ENCODE data around the gene TMEM255B.

The TMEM255B gene

DNA sequence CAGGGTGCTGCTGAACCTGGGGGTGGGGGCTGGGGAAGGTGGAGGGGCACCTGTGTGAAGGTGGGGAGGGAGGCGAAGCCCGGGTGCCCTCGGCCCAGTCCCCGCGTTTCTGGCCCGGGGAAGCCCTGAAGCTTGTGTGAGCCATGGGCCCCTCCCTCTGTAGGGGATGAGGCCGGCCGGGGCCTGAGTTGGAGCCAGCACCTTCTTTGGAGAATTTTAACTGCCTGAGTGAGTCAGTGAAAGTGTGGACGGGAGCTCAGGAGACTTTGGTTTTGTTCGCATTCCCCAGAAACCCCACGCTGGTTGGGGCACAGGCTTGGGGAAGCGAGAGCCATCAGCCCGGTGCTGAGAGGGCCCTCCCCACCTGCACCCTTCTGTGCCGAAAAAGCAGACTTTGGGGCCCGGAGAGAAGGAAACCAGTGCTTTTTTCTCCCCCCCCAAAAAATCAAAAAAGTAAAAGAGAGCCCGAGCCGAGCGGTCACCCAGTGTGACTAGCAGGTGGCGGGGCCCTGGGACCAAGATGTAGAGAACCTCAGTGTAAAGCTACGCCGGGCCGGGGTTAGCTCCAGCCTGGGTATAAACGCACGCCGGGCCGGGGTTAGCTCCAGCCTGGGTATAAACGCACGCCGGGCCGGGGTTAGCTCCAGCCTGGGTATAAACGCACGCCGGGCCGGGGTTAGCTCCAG is 45.1 kb downstream of the TMEM255B start:
- peaks cover 3% of the 10 kb centered on the region for H3K27me3 ChIP-seq (ENCODE audit: control insufficient read depth, insufficient read depth, low read length)
- H3K4me3 ChIP-seq (ENCODE audit: low read length): no peak overlapping the region
- H3K9ac ChIP-seq (ENCODE audit: low read depth, low read length): no peak overlapping the region
- H3K4me1 ChIP-seq (ENCODE audit: control insufficient read depth, insufficient read depth, low read length): peaks cover 8% of the 10 kb centered on the region
- H3K36me3 ChIP-seq (ENCODE audit: insufficient read depth, low read length): no peaks in the 10 kb centered on the region
- no peak overlapping the region for H3K4me2 ChIP-seq (ENCODE audit: low read length)
- peaks cover 7% of the 10 kb centered on the region for H3K9me3 ChIP-seq (replicated peaks; ENCODE audit: low read length)

DNA sequence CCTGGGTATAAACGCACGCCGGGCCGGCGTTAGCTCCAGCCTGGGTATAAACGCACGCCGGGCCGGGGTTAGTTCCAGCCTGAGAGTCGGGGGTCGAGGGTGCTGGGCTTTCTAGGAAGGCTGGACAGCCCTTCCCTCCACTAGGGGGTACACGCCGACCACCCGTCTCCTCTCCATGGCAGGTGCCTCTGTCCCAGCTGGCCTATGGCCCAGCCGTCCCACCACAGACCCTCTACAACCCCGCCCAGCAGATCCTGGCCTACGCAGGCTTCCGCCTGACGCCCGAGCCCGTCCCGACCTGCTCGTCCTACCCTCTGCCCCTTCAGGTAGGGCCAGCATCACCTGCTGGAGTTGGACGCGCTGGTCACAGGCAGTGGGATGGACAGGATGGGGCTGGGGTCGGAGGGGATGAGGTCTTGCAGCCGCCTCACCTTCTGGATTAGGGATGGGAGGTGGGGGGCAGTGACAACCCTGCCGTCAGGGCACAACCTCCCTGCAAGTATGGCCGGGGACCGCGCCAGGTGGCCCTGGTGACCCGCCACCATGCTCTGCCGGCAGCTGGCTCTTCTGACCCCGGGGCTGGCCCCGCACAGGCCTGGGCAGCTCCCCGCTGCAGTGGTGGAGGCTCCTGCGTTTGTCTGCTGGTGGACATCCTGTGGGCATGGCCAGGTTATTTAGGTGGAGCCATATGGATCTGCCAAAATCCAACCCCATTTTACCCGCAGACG is 45.8 kb downstream of the TMEM255B start:
- H3K4me1 ChIP-seq (ENCODE audit: control insufficient read depth, insufficient read depth, low read length): peaks cover 8% of the 10 kb centered on the region
- no peak overlapping the region for H3K9ac ChIP-seq (ENCODE audit: low read depth, low read length)

DNA sequence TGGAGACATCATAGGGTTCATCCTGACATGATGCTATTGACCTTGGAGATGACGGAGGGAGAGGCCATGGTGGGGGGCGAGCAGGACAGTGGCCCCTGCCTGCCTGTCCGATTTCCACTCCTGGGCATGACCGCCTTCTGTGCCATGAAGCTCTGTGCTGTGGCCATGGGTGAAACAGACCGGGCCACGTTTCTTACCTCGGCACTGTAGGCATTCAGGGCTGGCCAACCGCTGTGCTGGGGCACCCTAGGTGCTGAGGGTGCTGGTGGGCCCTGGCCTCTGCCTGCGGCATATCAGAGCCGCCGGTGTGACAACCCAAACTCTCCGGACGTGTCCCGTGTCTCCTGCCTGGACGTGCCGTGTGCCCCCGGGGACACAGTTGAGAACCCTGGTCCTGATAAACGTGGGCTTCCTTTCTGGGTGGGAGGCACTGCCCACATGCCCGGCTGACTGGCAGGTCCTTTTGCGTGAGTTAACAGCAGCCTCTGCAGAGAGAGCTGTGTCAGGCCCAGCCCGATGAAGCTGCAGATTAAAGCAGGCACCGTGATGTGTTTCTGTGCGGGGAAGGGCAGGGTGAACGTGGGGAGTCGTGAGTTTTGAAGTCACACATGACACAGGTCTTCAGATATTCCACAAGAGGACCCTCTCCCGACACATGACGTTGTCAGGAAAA is 46.5 kb downstream of the TMEM255B start:
- Histone ChIP-seq H3K4me3 (ENCODE audit: low read length) (no peak overlapping the region), H3K9me3 (replicated peaks; ENCODE audit: low read length) (peaks cover 7% of the 10 kb centered on the region), H3K4me1 (ENCODE audit: control insufficient read depth, insufficient read depth, low read length) (peaks cover 8% of the 10 kb centered on the region), H3K4me2 (ENCODE audit: low read length) (no peak overlapping the region), H3K36me3 (ENCODE audit: insufficient read depth, low read length) (no peaks in the 10 kb centered on the region), H3K9ac (ENCODE audit: low read depth, low read length) (no peak overlapping the region), H3K27me3 (ENCODE audit: control insufficient read depth, insufficient read depth, low read length) (no peaks in the 10 kb centered on the region)

More for the DNA sequence above, 45.8 kb downstream of the TMEM255B start:
- Histone ChIP-seq H3K27me3 (ENCODE audit: control insufficient read depth, insufficient read depth, low read length) (no peaks in the 10 kb centered on the region), H3K4me3 (ENCODE audit: low read length) (no peak overlapping the region), H3K4me2 (ENCODE audit: low read length) (no peak overlapping the region), H3K36me3 (ENCODE audit: insufficient read depth, low read length) (no peaks in the 10 kb centered on the region), H3K9me3 (replicated peaks; ENCODE audit: low read length) (peaks cover 7% of the 10 kb centered on the region)

DNA sequence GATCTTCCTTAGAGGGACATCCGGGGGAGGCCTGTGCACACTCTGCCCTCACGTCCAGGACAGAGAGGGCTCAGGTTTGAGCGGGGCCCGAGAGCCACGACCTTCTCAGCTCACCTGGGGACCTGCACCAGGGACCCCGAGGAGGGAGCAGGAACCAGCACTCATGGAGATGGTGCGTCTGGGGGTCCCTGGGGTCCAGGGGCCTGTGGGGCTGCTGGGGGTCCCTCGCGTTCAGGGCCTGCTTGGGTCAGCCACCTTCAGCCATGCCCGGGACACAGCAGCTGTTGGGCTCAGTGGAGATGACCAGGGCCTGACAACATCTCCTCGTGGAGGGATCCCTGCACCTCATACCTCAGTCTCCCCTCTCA is 47.1 kb downstream of the TMEM255B start:
- Histone ChIP-seq H3K36me3 (ENCODE audit: insufficient read depth, low read length) (no peaks in the 10 kb centered on the region), H3K4me2 (ENCODE audit: low read length) (no peak overlapping the region), H3K9me3 (replicated peaks; ENCODE audit: low read length) (peaks cover 7% of the 10 kb centered on the region), H3K4me3 (ENCODE audit: low read length) (no peak overlapping the region), H3K9ac (ENCODE audit: low read depth, low read length) (no peak overlapping the region), H3K27me3 (ENCODE audit: control insufficient read depth, insufficient read depth, low read length) (no peaks in the 10 kb centered on the region), H3K4me1 (ENCODE audit: control insufficient read depth, insufficient read depth, low read length) (peaks cover 8% of the 10 kb centered on the region)

DNA sequence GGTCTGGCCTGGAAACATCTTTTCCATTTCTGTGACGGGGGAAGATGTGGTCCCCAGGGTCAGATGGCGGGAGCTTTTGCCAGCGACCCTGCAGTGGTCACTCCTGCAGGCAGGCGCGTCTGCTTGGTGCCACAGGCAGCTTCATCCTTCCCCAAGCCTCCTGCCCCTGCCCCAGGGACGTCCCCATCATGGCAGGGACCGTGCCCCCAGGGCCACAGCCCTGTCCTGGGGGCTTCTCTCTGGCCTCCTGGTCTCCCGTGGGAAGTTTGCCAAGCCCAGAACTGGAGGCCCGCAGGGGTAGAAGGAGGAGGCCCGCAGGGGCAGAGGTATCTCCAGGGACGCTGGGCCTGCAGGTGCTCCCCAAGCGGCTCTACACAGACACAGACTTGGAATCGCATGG is 47.5 kb downstream of the TMEM255B start:
- Histone ChIP-seq H3K9me3 (replicated peaks; ENCODE audit: low read length) (peaks cover 7% of the 10 kb centered on the region), H3K36me3 (ENCODE audit: insufficient read depth, low read length) (no peaks in the 10 kb centered on the region), H3K4me3 (ENCODE audit: low read length) (no peak overlapping the region), H3K4me2 (ENCODE audit: low read length) (no peak overlapping the region), H3K4me1 (ENCODE audit: control insufficient read depth, insufficient read depth, low read length) (peaks cover 8% of the 10 kb centered on the region), H3K27me3 (ENCODE audit: control insufficient read depth, insufficient read depth, low read length) (no peaks in the 10 kb centered on the region), H3K9ac (ENCODE audit: low read depth, low read length) (no peak overlapping the region)

DNA sequence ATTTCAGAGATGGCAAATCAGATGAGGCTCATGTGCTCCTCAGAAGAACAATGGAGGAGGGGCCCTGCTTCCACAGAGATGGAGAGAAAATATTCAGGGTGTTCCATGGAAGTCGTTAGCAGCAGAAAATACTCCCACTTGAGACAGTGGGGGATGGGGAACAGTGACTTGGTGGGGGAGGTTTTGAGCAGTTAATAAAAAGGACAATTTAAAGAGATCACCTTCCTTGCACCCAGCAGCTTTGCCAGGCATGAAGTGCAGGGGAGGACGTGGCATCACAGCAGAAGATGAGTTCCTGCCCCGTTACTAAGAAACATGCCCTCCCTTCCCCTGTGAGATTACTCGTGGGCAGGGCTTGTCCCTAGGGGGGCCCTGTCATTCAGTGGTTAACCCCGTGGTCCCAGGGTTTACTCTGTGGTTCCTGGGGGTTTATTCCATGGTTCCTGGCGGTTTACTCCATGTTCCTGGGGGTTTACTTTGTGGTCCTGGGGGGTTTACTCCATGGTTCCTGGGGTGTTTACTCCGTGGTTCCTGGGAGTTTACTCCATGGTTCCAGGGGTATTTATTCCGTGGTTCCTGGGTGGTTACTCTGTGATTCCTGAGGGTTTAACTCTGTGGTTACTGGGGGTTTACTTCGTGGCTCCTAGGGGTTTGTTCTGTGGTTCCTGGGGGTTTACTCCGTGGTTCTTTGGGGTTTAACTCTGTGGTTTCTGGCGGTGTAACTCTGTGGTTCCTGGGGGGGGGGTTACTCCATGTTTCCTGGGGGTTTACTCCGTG is 49.2 kb downstream of the TMEM255B start:
- H3K4me3 ChIP-seq (ENCODE audit: low read length): no peak overlapping the region
- H3K9ac ChIP-seq (ENCODE audit: low read depth, low read length): no peak overlapping the region
- H3K36me3 ChIP-seq (ENCODE audit: insufficient read depth, low read length): no peaks in the 10 kb centered on the region
- H3K4me2 ChIP-seq (ENCODE audit: low read length): no peak overlapping the region
- H3K27me3 ChIP-seq (ENCODE audit: control insufficient read depth, insufficient read depth, low read length): no peaks in the 10 kb centered on the region
- H3K4me1 ChIP-seq (ENCODE audit: control insufficient read depth, insufficient read depth, low read length): no peaks in the 10 kb centered on the region
- H3K9me3 ChIP-seq (replicated peaks; ENCODE audit: low read length): peaks cover 7% of the 10 kb centered on the region

DNA sequence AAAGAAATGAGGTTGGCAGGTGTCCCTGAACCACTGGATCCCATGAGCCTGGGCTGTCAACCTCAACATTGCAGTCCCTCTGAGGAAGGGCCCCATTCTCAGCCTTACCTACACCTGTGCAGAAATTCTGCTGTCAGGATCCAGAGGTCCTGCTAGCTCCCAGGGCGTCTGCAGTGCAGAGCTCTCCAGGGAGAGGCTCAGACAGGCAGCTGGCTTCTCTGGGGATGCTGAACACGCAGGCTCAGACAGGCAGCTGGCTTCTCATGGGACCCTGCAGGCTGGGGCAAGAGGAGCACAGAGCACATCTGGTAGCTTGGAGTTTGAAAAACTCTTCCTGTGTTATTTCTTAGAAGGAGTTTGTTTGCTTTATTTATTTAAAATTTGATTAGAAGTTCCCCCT is 50.9 kb downstream of the TMEM255B start:
- H3K36me3 ChIP-seq (ENCODE audit: insufficient read depth, low read length): no peaks in the 10 kb centered on the region
- no peak overlapping the region for H3K4me3 ChIP-seq (ENCODE audit: low read length)
- peaks cover 7% of the 10 kb centered on the region for H3K9me3 ChIP-seq (replicated peaks; ENCODE audit: low read length)
- no peaks in the 10 kb centered on the region for H3K27me3 ChIP-seq (ENCODE audit: control insufficient read depth, insufficient read depth, low read length)
- H3K9ac ChIP-seq (ENCODE audit: low read depth, low read length): no peak overlapping the region
- peaks cover 12% of the 10 kb centered on the region for H3K4me1 ChIP-seq (ENCODE audit: control insufficient read depth, insufficient read depth, low read length)
- no peak overlapping the region for H3K4me2 ChIP-seq (ENCODE audit: low read length)

DNA sequence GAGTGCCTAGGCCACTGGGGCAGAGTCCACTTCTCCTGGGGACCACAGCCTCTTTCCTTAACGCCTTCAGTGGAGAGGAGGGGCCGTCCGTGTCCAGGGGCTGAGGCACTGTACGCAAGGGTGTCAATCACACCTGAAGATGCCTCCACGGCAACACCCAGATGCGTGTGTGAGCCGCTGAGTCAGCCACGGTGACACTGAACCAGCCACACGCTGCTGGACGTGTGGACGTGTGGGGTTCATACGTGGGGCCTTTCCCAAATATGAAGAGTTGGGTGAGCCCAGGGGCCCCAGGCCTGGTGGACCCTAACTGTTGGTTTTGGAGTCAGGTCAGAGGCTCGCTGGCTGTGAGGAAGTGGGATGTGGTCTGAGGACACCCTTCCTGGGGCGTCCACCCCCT is 51.6 kb downstream of the TMEM255B start:
- H3K27me3 ChIP-seq (ENCODE audit: control insufficient read depth, insufficient read depth, low read length): no peaks in the 10 kb centered on the region
- no peak overlapping the region for H3K9ac ChIP-seq (ENCODE audit: low read depth, low read length)
- H3K9me3 ChIP-seq (replicated peaks; ENCODE audit: low read length): peaks cover 7% of the 10 kb centered on the region
- no peak overlapping the region for H3K4me3 ChIP-seq (ENCODE audit: low read length)
- no peaks in the 10 kb centered on the region for H3K36me3 ChIP-seq (ENCODE audit: insufficient read depth, low read length)
- no peak overlapping the region for H3K4me2 ChIP-seq (ENCODE audit: low read length)
- H3K4me1 ChIP-seq (ENCODE audit: control insufficient read depth, insufficient read depth, low read length): peaks cover 12% of the 10 kb centered on the region

DNA sequence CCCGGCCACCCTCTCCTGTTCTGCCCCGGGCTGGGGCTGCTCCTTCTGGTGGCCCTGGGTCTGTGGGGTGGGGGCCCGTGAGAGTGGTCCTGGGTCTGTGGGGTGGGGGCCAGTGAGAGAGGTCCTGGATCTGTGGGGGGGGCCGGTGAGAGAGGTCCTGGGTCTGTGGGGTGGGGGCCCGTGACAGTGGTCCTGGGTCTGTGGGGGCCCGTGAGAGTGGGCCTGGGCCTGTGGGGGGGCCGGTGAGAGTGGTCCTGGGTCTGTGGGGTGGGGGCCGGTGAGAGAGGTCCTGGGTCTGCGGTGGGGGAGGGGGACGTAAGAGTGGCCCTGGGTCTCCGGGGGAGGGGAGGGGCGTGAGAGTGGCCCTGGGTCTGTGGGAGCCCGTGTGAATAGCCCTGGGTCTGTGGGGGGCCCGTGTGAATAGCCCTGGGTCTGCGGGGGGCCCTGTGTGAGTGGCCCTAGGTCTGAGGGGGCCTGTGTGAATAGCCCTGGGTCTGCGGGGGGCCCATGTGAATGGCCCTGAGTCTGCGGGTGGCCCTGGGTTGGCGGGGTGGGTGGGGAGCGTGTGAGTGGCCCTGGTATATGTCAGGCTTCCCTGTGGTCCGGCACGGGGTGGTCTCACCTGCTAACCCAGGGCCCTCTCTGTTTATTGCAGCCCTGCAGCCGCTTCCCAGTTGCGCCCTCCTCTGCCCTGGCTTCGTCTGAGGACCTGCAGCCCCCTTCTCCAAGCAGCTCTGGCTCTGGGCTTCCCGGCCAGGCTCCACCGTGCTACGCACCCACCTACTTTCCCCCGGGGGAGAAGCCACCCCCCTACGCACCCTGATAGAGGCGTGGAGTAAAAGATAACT is 52.3 kb downstream of the TMEM255B start:
- Histone ChIP-seq H3K4me2 (ENCODE audit: low read length) (no peak overlapping the region), H3K9me3 (replicated peaks; ENCODE audit: low read length) (peaks cover 7% of the 10 kb centered on the region), H3K9ac (ENCODE audit: low read depth, low read length) (no peak overlapping the region), H3K4me1 (ENCODE audit: control insufficient read depth, insufficient read depth, low read length) (peaks cover 14% of the 10 kb centered on the region), H3K27me3 (ENCODE audit: control insufficient read depth, insufficient read depth, low read length) (no peaks in the 10 kb centered on the region), H3K36me3 (ENCODE audit: insufficient read depth, low read length) (no peaks in the 10 kb centered on the region), H3K4me3 (ENCODE audit: low read length) (no peak overlapping the region)

DNA sequence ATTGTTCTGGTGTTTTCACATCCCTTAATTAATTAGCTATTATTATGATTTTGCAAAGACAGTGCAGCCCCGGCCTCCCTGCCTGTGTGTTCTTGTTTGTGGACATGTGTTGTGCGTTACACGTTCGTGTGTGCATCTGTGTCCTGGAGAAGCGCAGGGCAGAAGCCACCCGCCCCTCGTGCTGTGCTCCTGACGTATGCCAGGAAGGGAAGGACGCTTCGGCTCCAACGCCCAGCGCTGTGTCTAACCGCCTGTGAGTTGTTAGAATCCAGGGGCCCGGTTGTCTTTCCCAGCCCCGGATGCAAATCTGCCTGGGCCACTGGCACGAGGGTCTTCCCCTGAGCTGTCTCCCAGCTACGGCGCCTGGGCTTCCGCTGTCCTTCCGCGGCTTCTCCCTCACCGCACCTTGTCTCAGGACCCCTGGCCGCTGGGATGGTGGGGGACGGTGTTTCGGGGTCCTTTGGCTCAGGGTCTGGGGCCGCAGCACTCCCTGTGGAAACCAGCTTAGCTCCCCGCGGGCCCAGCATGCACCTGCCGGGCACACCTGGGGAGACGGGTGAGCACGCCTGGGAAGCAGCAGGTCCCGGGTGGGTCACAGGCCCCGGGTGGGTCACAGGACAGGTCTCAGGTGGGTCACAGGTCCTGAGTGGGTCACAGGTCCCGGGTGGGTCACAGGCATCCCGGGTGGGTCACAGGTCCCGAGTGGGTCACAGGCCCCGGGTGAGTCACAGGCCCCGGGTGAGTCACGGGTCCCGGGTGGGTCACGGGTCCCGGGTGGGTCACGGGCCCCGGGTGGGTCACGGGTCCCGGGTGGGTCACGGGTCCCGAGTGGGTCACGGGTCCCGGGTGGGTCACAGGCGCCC is 53.4 kb downstream of the TMEM255B start:
- no peaks in the 10 kb centered on the region for H3K27me3 ChIP-seq (ENCODE audit: control insufficient read depth, insufficient read depth, low read length)
- no peak overlapping the region for H3K4me3 ChIP-seq (ENCODE audit: low read length)
- H3K36me3 ChIP-seq (ENCODE audit: insufficient read depth, low read length): no peaks in the 10 kb centered on the region
- H3K9me3 ChIP-seq (replicated peaks; ENCODE audit: low read length): peaks cover 7% of the 10 kb centered on the region
- peaks cover 22% of the 10 kb centered on the region for H3K4me1 ChIP-seq (ENCODE audit: control insufficient read depth, insufficient read depth, low read length)
- no peak overlapping the region for H3K9ac ChIP-seq (ENCODE audit: low read depth, low read length)
- H3K4me2 ChIP-seq (ENCODE audit: low read length): no peak overlapping the region
